Stimulated activated CD4-positive, alpha-beta T cell treated with anti-CD3 and anti-CD28 coated beads, TNF-alpha, amount 100 ng/mL, for 48 hours (primary cell): ENCODE measurements around the gene KCNMB2.

Experiments used
- DNase-seq, 3 donors: peaks; one replicate each; pipeline ENCODE4 v3.0.0-alpha.2; 2020; ENCODE audit warnings: low read depth in 3 of 3

KCNMB2 gene

GRCh38 chr3:178646186-178646862, 110.1 kb downstream of the KCNMB2 start:
- no peak for DNase-seq

GRCh38 chr3:178655488-178655887, 119.3 kb downstream of the KCNMB2 start:
- DNase-seq, result no peak

- no peak for DNase-seq
Measured at GRCh38 chr3:178658694-178659325, 122.6 kb downstream of the KCNMB2 start.

GRCh38 chr3:178663201-178663934, 127.1 kb downstream of the KCNMB2 start:
- DNase-seq, result no peak

- DNase-seq, result no peak
Measured at GRCh38 chr3:178665747-178666146, 129.5 kb downstream of the KCNMB2 start.

- DNase-seq, result no peak
Measured at GRCh38 chr3:178669022-178669601, 132.9 kb downstream of the KCNMB2 start.

- DNase-seq, result no peak
Measured at GRCh38 chr3:178669758-178670157, 133.5 kb downstream of the KCNMB2 start.

GRCh38 chr3:178671377-178671776, 135.1 kb downstream of the KCNMB2 start:
- no peak for DNase-seq

GRCh38 chr3:178671791-178672190, 135.6 kb downstream of the KCNMB2 start:
- DNase-seq, result no peak

GRCh38 chr3:178672275-178672674, 136.0 kb downstream of the KCNMB2 start:
- DNase-seq, result no peak

GRCh38 chr3:178673529-178673928, 137.3 kb downstream of the KCNMB2 start:
- DNase-seq, result no peak

- no peak for DNase-seq
Measured at GRCh38 chr3:178676077-178676476, 139.8 kb downstream of the KCNMB2 start.

GRCh38 chr3:178676942-178677790, 140.9 kb downstream of the KCNMB2 start:
- no peak for DNase-seq

- DNase-seq, result no peak
Measured at GRCh38 chr3:178677961-178678360, 141.7 kb downstream of the KCNMB2 start.

- no peak for DNase-seq
Measured at GRCh38 chr3:178680037-178680436, 143.8 kb downstream of the KCNMB2 start.

GRCh38 chr3:178680489-178680888, 144.3 kb downstream of the KCNMB2 start:
- DNase-seq, result no peak

- no peak for DNase-seq
Measured at GRCh38 chr3:178684881-178685590, 148.8 kb downstream of the KCNMB2 start.

GRCh38 chr3:178685591-178685906, 149.3 kb downstream of the KCNMB2 start:
- no peak for DNase-seq

- no peak for DNase-seq
Measured at GRCh38 chr3:178686826-178687225, 150.6 kb downstream of the KCNMB2 start.

- no peak for DNase-seq
Measured at GRCh38 chr3:178690571-178690970, 154.3 kb downstream of the KCNMB2 start.

GRCh38 chr3:178699364-178699763, 163.1 kb downstream of the KCNMB2 start:
- no peak for DNase-seq
